ENCODE data around the gene TOX2.

The TOX2 gene

GRCh38 chr20:44104798-44105517 is 190.3 kb downstream of the TOX2 start:
- DNase-seq (ENCODE audit: low read depth) = no peak

GRCh38 chr20:44106615-44107014 is 192.0 kb downstream of the TOX2 start:
- no peak for DNase-seq (ENCODE audit: low read depth)

- no peak for DNase-seq (ENCODE audit: low read depth)
Observed at GRCh38 chr20:44109951-44110361, 195.3 kb downstream of the TOX2 start.

GRCh38 chr20:44110816-44111568 is 196.3 kb downstream of the TOX2 start:
- no peak for DNase-seq (ENCODE audit: low read depth)

- no peak for DNase-seq (ENCODE audit: low read depth)
Observed at GRCh38 chr20:44111712-44112335, 197.2 kb downstream of the TOX2 start.

- no peak for DNase-seq (ENCODE audit: low read depth)
Observed at GRCh38 chr20:44112456-44112855, 197.8 kb downstream of the TOX2 start.

GRCh38 chr20:44112889-44113617 is 198.4 kb downstream of the TOX2 start:
- no peak for DNase-seq (ENCODE audit: low read depth)

- DNase-seq (ENCODE audit: low read depth) = no peak
Observed at GRCh38 chr20:44113618-44114376, 199.1 kb downstream of the TOX2 start.

- no peak for DNase-seq (ENCODE audit: low read depth)
Observed at GRCh38 chr20:44115181-44115580, 200.5 kb downstream of the TOX2 start.

- DNase-seq (ENCODE audit: low read depth) = no peak
Observed at GRCh38 chr20:44115762-44116644, 201.4 kb downstream of the TOX2 start.

GRCh38 chr20:44117296-44118184 is 202.9 kb downstream of the TOX2 start:
- DNase-seq (ENCODE audit: low read depth) = no peak

- no peak for DNase-seq (ENCODE audit: low read depth)
Observed at GRCh38 chr20:44118185-44119033, 203.8 kb downstream of the TOX2 start.

Measured in stimulated activated CD4-positive, alpha-beta T cell treated with anti-CD3 and anti-CD28 coated beads, Interleukin-2, amount 100 ng/mL, for 4 hours (primary cell).